BJ (cell line): Measurements from ENCODE around the gene LRRC4B. TPM values are rescaled to one million over a fixed set of nuclear protein-coding genes. Genes with fewer than 3 reads are reported as not detected.
A peak's percentile ranks its signal among the peaks of the same experiment; 100 is the strongest.

Experiments used
- CTCF ChIA-PET: fragments of 350-600 bp; formaldehyde crosslinking; extraction: SDS; loops from one replicate; lab custom pipeline; 2021; ENCODE audit warnings: antibody characterized with exemption, inconsistent platforms; lab: Yijun Ruan, JAX
- POLR2A ChIA-PET: fragments of 300-600 bp; sonication (Branson Sonifier 250); formaldehyde crosslinking; extraction: SDS; loops from one replicate; lab custom pipeline; 2021; ENCODE audit warnings: antibody characterized with exemption; lab: Charles Lee
- DNase-seq: peaks from one replicate; pipeline ENCODE4 v3.0.0-alpha.2; 2011; ENCODE audit warnings: low read depth
- H3K27me3 ChIP-seq: 2 replicates; pipeline ENCODE4 v1.6.0; 2011; ENCODE audit warnings: low read length; ENCODE audit not compliant: control insufficient read depth, insufficient read depth
- H3K36me3 ChIP-seq: 2 replicates; pipeline ENCODE4 v1.5.1; 2011; ENCODE audit warnings: low read length; ENCODE audit not compliant: control insufficient read depth, insufficient read depth
- H3K4me3 ChIP-seq: 2 replicates; pipeline ENCODE4 v1.5.1; 2011; ENCODE audit warnings: low read depth, mild to moderate bottlenecking, control low read depth, low read length
- CTCF ChIP-seq: IDR thresholded peaks from 2 replicates; pipeline ENCODE4 v1.5.1; 2011; ENCODE audit warnings: low read depth, mild to moderate bottlenecking, control low read depth, inconsistent platforms, low read length, moderate library complexity; ENCODE audit not compliant: insufficient read depth
- polyA plus RNA-seq: library from polyadenylated mRNA; depleted of rRNA; stranded (reverse); fragments of >200 nt; gene quantifications from 2 replicates; pipeline ENCODE4 v1.2.3, GENCODE V29; 2011

Gene LRRC4B
- polyA plus RNA-seq, 1 experiment = 0.06 TPM

DNA sequence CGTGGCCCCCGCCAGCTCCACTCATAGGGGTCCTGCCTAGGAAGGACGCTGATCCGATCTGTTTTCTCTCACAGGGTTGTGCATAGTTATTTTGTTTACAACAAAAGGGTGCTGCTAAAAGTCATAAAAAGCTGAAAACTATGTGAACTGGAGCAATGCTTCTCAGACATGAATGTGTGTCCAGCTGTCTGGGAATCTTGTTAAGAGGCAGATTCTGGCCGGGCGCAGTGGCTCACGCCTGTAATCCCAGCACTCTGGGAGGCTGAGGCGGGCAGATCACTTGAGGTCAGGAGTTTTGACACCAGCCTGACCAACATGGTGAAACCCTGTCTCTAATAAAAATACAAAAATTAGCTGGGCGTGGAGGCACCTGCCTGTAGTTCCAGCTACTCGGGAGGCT, 8.6 kb downstream of the LRRC4B start:
- no peak for DNase-seq
- CTCF ChIA-PET = interaction anchor here (0.8 to 3.5 kb wide), 5 partner anchors 9 to 363 kb away, joined by 3 to 9 read pairs (median 4); no protein-coding TSS in a partner anchor
- POLR2A ChIA-PET = no interaction called here
- Histone ChIP-seq H3K27me3 (peaks cover 4% of the 10 kb centered on the region; the same call in 1 of the 2 replicates), H3K4me3 (no peak overlapping the region), H3K36me3 (no peaks in the 10 kb centered on the region)
- TF ChIP-seq CTCF = no peak

GRCh38 chr19:50558449-50558848, 9.8 kb downstream of the LRRC4B start:
- POLR2A ChIA-PET = no interaction called here
- peaks cover 4% of the 10 kb centered on the region; the same call in 1 of the 2 replicates for H3K27me3 ChIP-seq

DNA sequence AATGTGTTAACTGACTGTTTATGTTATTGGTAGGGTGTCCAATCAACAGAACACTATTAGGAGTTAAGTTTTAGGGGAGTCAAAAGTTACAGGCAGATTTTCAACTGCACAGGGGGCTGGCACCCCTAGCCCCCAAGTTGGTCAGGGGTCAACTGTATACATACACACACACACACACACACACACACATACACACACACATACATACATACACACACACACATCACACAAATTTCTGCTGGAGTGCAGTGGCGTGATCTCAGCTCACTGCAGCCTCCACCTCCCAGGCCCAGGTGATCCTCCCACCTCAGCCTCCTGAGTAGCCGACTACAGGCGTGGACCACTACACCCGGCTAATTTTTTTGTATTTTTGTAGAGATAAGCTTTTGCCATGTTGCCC, 10.2 kb downstream of the LRRC4B start:
- TF ChIP-seq CTCF = no peak
- POLR2A ChIA-PET = no interaction called here
- DNase-seq = no peak
- Histone ChIP-seq H3K4me3 (no peak overlapping the region), H3K27me3 (peaks cover 4% of the 10 kb centered on the region; the same call in 1 of the 2 replicates), H3K36me3 (no peaks in the 10 kb centered on the region)
- CTCF ChIA-PET = interaction anchor here (0.8 to 4.3 kb wide), 5 partner anchors 12 to 37 kb away, joined by 3 to 37 read pairs (median 4); no protein-coding TSS in a partner anchor

More at GRCh38 chr19:50558449-50558848, 9.8 kb downstream of the LRRC4B start:
- CTCF ChIA-PET = interaction anchor here (0.8 to 3.5 kb wide), 6 partner anchors 12 to 25 kb away, joined by 3 to 9 read pairs (median 3); no protein-coding TSS in a partner anchor
- no peak for TF ChIP-seq CTCF
- Histone ChIP-seq H3K4me3 (no peak overlapping the region), H3K36me3 (no peaks in the 10 kb centered on the region)
- DNase-seq = no peak

- ChIA-PET POLR2A (interaction anchor here (0.6 kb wide), 1 partner anchor 46 kb away, joined by 4 read pairs; the partner anchor contains the start of gene JOSD2), CTCF (interaction anchor here (0.6 to 4.3 kb wide), 20 partner anchors 15 to 365 kb away, joined by 3 to 37 read pairs (median 4); no protein-coding TSS in a partner anchor)
- no peak for DNase-seq
- H3K4me3 ChIP-seq = peak overlapping the region; percentile 39
- no peak for TF ChIP-seq CTCF
- peaks cover 4% of the 10 kb centered on the region; the same call in 1 of the 2 replicates for H3K27me3 ChIP-seq
- no peaks in the 10 kb centered on the region for H3K36me3 ChIP-seq
These were observed 11.1 kb downstream of the LRRC4B start for GRCh38 chr19:50557009-50557613.

- H3K27me3 ChIP-seq = peaks cover 4% of the 10 kb centered on the region; the same call in 1 of the 2 replicates
- ChIA-PET POLR2A (interaction anchor here (0.6 kb wide), 1 partner anchor 45 kb away, joined by 4 read pairs; the partner anchor contains the start of gene JOSD2), CTCF (interaction anchor here (0.6 to 4.3 kb wide), 39 partner anchors 9 to 366 kb away, joined by 3 to 37 read pairs (median 4); partner anchors contain the start of genes JOSD2 and POLD1)
- DNase-seq = peak; percentile 4
- TF ChIP-seq CTCF = peak; percentile 96
- no peaks in the 10 kb centered on the region for H3K36me3 ChIP-seq
- H3K4me3 ChIP-seq = peak overlapping the region; percentile 39
These were observed 11.8 kb downstream of the LRRC4B start for GRCh38 chr19:50556282-50557008.
